Heart left ventricle (tissue), 16 donors: ENCODE data around the gene DCDC1. TPM values are rescaled to one million over a fixed set of nuclear protein-coding genes. Genes with fewer than 3 reads are reported as not detected.

ENCODE experiments used
- ATAC-seq, 4 donors: fragments of 200-7000 bp; cut with Tn5 transposase; one replicate each; pipeline ENCODE4 v1.9.1; 2020 to 2022; ENCODE audit warnings: moderate library complexity in 4 of 4, mild to moderate bottlenecking in 3 of 4, moderate number of reproducible peaks in 1 of 4
- DNase-seq, 5 donors: peaks; one replicate each; pipeline ENCODE4 v3.0.0-alpha.2; 2020
- H3K27ac ChIP-seq, 12 donors: fragments of 200-600 bp; sonication (generic) in 4 of 12; one replicate each; pipeline versions ENCODE4 v1.5.0 to v1.8.0; 2016 to 2022; ENCODE audit warnings: mild to moderate bottlenecking in 2 of 12
- H3K27me3 ChIP-seq, 9 donors: fragments of 200-600 bp; sonication (generic) in 2 of 9; one replicate each; pipeline versions ENCODE4 v1.5.1 to v1.8.0; 2016 to 2022; ENCODE audit warnings: mild to moderate bottlenecking in 3 of 9
- H3K36me3 ChIP-seq, 9 donors: fragments of 200-600 bp; sonication (generic) in 2 of 9; one replicate each; pipeline versions ENCODE4 v1.5.0 to v1.8.0; 2018 to 2022; ENCODE audit warnings: mild to moderate bottlenecking in 2 of 9
- H3K4me1 ChIP-seq, 12 donors: fragments of 200-600 bp; sonication (generic) in 4 of 12; one replicate each; pipeline versions ENCODE4 v1.5.0 to v1.8.0; 2016 to 2022; ENCODE audit warnings: mild to moderate bottlenecking in 3 of 12
- H3K4me3 ChIP-seq, 12 donors: fragments of 200-600 bp; sonication (generic) in 4 of 12; one replicate each; pipeline versions ENCODE4 v1.5.0 to v1.8.0; 2017 to 2022; ENCODE audit warnings: mild to moderate bottlenecking in 9 of 12, moderate library complexity in 4 of 12
- H3K9me3 ChIP-seq, 12 donors: fragments of 200-600 bp; sonication (generic) in 4 of 12; one replicate each; pipeline versions ENCODE4 v1.5.0 to v1.8.0; 2016 to 2022; ENCODE audit warnings: mild to moderate bottlenecking in 1 of 12
- CTCF ChIP-seq, 12 donors: fragments of 200-600 bp; sonication (generic) in 4 of 12; IDR thresholded peaks; one replicate each; pipeline versions ENCODE4 v1.5.0 to v1.8.0; 2018 to 2022; ENCODE audit warnings: antibody characterized with exemption in 12 of 12, mild to moderate bottlenecking in 5 of 12
- POLR2A ChIP-seq, 2 donors: fragments of 450-650 bp; IDR thresholded peaks; one replicate each; pipeline ENCODE4 v1.6.1; 2017; ENCODE audit warnings: antibody characterized with exemption in 2 of 2, mild to moderate bottlenecking in 2 of 2, moderate library complexity in 2 of 2
- WGBS, 4 donors: extraction: QIAGEN DNeasy Blood & Tissue Kit in 2 of 4; methylation state at CpG; one replicate each; pipeline versions ENCODE4 v1.1.5 to v1.1.7; 2013 to 2018; 5-methylcytosine and 5-hydroxymethylcytosine counted together
- intact Hi-C, 10 donors: fragments of 100-400 bp; cut with DNase I; formaldehyde crosslinking; loops; one replicate each; pipeline versions ENCODE4 v1.11.1 to v1.14.2; 2022
- polyA plus RNA-seq, 2 donors: library from polyadenylated mRNA; stranded (reverse); fragments of 200-250 nt; gene quantifications; one replicate each; pipeline ENCODE4 v1.2.3, GENCODE V29; 2013
- total RNA-seq, 9 donors: library from RNA; depleted of rRNA in 2 of 9; stranded (reverse); fragments of >200 nt in 2 of 9; fragmentation: NEBNext Ultra II Directional in 3 of 9; extraction: Animal tissue kit (Norgen Biotek cat#: 25700) in 3 of 9; gene quantifications; one replicate each; pipeline versions ENCODE4 v1.1.0 to v1.2.4, GENCODE V29; 2016 to 2023
- donor health status: ischemic (EF 13 %, LVEDD 7.1; RV severe dilation, severe dysfunction).
- donor health status: healthy with polysubstance abuse.
- donor health status: DM: no; HTN: yes; CAD: no.
- donor health status: DM: no; HTN: no; CAD: no.
- donor health status: ischemic (EF 25% LVEDD 6.9; RV normal size, moderate dysfunction).
- donor health status: ischemic (EF 25% LVEDD 5.7; RV mildly dilated, moderate dysfunction).
- donor health status: healthy.
- donor health status: DM: yes; HTN: yes; CAD: no.
- donor health status: ischemic (EF 35%, LVEDD 5.7; RV mildly dilated, moderate dysfunction).
- donor health status: nonischemic (EF 11% LVEDD 7.7; RV severe dilation, severe dysfunction).
- donor health status: DM: yes; HTN: yes; CAD: no.
- donor health status: PGD.
- donor health status: ischemic (EF 29% LVEDD 5.4; RV normal size, mild dysfunction).
- donor health status: nonischemic (EF 23%, LVEDD 6.1; RV moderate dilation, normal function).

DCDC1 gene
- total and polyA plus RNA-seq, 11 donors = 0.07 to 1.0 (median 0.12) TPM; not detected in 7

GRCh38 chr11:31415435-31415834 lies 45.9 kb upstream of the DCDC1 start:
- Histone ChIP-seq H3K4me3 (no peak overlapping the region), H3K9me3 (peaks cover 0 to 9% (median 2%) of the 10 kb centered on the region in 12 donors), H3K27ac (no peak overlapping the region), H3K4me1 (peaks cover 0 to 6% (median 0%) of the 10 kb centered on the region in 12 donors), H3K27me3 (no peaks in the 10 kb centered on the region), H3K36me3 (peaks cover 0 to 7% (median 0%) of the 10 kb centered on the region in 9 donors)
- intact Hi-C loops = no loop called here
- ATAC-seq = no peak
- TF ChIP-seq POLR2A (IDR thresholded peaks at IDR 0.05) = no peak
- TF ChIP-seq CTCF (IDR thresholded peaks at IDR 0.05) = no peak
- 84 to 93% (median 87%) methylated on average over 4 of the region's 4 CpGs for WGBS, 4 donors
- no peak for DNase-seq

GRCh38 chr11:31414338-31414737 lies 44.8 kb upstream of the DCDC1 start:
- no peak for DNase-seq
- 80 to 91% (median 87%) methylated on average over 3 of the region's 3 CpGs for WGBS, 4 donors
- Histone ChIP-seq H3K36me3 (peaks cover 0 to 7% (median 0%) of the 10 kb centered on the region in 9 donors), H3K27me3 (no peaks in the 10 kb centered on the region), H3K9me3 (peaks cover 0 to 9% (median 2%) of the 10 kb centered on the region in 12 donors), H3K4me1 (peaks cover 0 to 6% (median 0%) of the 10 kb centered on the region in 12 donors), H3K27ac (no peak overlapping the region), H3K4me3 (no peak overlapping the region)
- ATAC-seq = no peak
- intact Hi-C loops = no loop called here
- TF ChIP-seq CTCF (IDR thresholded peaks at IDR 0.05) (no peak), POLR2A (IDR thresholded peaks at IDR 0.05) (no peak)

- Histone ChIP-seq H3K4me3 (no peak overlapping the region), H3K36me3 (peaks cover 0 to 7% (median 0%) of the 10 kb centered on the region in 9 donors), H3K9me3 (peaks cover 0 to 9% (median 2%) of the 10 kb centered on the region in 12 donors), H3K4me1 (peaks cover 0 to 6% (median 0%) of the 10 kb centered on the region in 12 donors), H3K27ac (no peak overlapping the region), H3K27me3 (no peaks in the 10 kb centered on the region)
- TF ChIP-seq CTCF (IDR thresholded peaks at IDR 0.05) = no peak
- TF ChIP-seq POLR2A (IDR thresholded peaks at IDR 0.05) = no peak
- DNase-seq (no peak), ATAC-seq (no peak)
- intact Hi-C loops = no loop called here
- 96 to 99% (median 98%) methylated on average over 2 of the region's 2 CpGs for WGBS, 4 donors
Measured at GRCh38 chr11:31412946-31413345, 43.4 kb upstream of the DCDC1 start.

GRCh38 chr11:31408201-31408600 lies 38.7 kb upstream of the DCDC1 start:
- 97 to 98% (median 98%) methylated on average over 2 of the region's 2 CpGs for WGBS, 4 donors
- intact Hi-C loops = no loop called here
- no peak for ATAC-seq
- no peak for DNase-seq
- H3K27me3 ChIP-seq = no peaks in the 10 kb centered on the region
- peaks cover 0 to 9% (median 2%) of the 10 kb centered on the region in 12 donors for H3K9me3 ChIP-seq
- H3K36me3 ChIP-seq = no peaks in the 10 kb centered on the region
- H3K4me1 ChIP-seq = peaks cover 0 to 10% (median 0%) of the 10 kb centered on the region in 12 donors
- H3K4me3 ChIP-seq = no peak overlapping the region
- TF ChIP-seq POLR2A (IDR thresholded peaks at IDR 0.05) (no peak), CTCF (IDR thresholded peaks at IDR 0.05) (no peak)
- H3K27ac ChIP-seq = no peak overlapping the region
